Activated CD8-positive, alpha-beta memory T cell treated with anti-CD3 and anti-CD28 coated beads, Interleukin-2, amount 50 U/mL, for 4 hours (primary cell): ENCODE results near the gene UBD.

ENCODE experiments used
- DNase-seq: peaks from one replicate; pipeline ENCODE4 v3.0.0-alpha.2; 2020

The UBD gene

GRCh38 chr6:29519291-29520010 is 40.1 kb downstream of the UBD start:
- DNase-seq, result no peak

- no peak for DNase-seq
Measured at GRCh38 chr6:29517728-29518440, 41.6 kb downstream of the UBD start.

GRCh38 chr6:29517245-29517644 is 42.3 kb downstream of the UBD start:
- no peak for DNase-seq

DNA sequence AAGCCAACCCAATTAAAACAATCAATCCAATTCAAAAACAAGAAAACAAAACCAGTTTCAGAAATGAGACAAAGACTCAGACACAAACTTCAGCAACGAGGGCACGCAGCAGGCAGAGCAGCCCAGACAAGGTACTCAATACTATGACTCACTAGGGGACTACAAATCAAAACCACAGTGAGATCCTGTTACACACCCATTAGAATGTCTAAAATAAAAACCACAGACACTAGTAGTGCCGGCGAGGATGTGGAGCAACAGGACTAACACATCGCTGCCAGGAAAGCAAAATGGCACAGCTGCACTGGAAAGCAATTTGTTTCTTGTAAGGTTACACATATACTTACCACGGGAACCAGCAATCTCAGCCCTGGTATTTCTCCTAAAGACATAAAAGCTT is 43.4 kb downstream of the UBD start:
- DNase-seq, result no peak

DNA sequence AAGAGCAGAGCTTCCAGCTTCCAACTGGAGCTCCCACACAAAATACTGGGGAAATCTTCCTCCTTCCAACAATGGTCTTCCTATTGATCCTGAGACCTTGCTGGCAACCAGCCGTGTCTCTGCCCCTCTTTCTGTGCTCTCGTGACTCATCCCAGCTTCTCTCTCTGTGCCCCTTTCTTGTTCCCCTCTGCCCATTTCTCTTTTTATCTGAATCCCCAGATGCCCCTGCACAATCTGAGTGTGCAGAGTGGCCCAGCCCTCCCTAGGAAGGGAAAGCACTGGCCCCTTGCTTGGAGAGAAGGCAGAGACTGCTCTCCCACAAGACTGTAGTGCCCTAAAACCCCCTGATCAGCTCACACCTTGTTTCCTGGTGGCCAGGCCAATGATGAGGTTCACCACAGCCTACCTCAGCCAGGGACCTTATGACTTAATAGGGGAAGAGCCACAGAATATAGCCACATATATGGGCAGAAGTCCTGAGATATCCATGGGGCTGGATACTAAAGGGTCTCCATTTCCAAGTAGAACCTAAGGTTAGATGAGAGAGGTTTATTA is 48.7 kb downstream of the UBD start:
- no peak for DNase-seq

- no peak for DNase-seq
Measured at GRCh38 chr6:29510202-29510601, 49.3 kb downstream of the UBD start.

- no peak for DNase-seq
Measured at GRCh38 chr6:29509711-29510110, 49.8 kb downstream of the UBD start.

GRCh38 chr6:29509239-29509638 is 50.3 kb downstream of the UBD start:
- no peak for DNase-seq

DNA sequence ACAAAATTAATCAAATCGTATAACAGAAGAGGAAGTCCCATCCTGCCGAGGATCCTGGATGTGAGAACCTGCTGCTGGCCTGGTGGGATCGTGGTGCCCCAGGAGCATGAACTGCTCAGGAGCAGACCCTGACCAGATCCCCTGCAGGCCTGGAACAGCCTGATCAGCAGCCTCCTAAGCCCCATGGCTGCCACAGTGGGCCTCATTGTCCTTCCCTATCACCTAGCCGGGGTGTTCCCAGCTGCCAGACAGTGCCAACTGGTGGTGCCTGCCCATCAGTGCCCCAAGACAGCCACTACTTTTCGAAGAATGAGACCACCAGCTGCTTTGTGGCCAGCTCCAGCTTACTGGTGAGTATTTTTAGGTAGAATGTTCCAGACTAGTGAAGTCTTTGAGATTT is 52.2 kb downstream of the UBD start:
- DNase-seq, result no peak

GRCh38 chr6:29506446-29507067 is 53.0 kb downstream of the UBD start:
- DNase-seq, result no peak

- no peak for DNase-seq
Measured at GRCh38 chr6:29505808-29506207, 53.7 kb downstream of the UBD start.
